Rectal smooth muscle tissue (tissue), 1 donor: ENCODE measurements around the gene THTPA.

Experiments used
- H3K27ac ChIP-seq: one replicate; pipeline ENCODE4 v1.7.0; 2013; ENCODE audit warnings: low read depth, low read length, inconsistent platforms
- H3K27me3 ChIP-seq: one replicate; pipeline ENCODE4 v1.7.0; 2013; ENCODE audit warnings: low read length; ENCODE audit not compliant: control insufficient read depth, insufficient read depth
- H3K36me3 ChIP-seq: one replicate; pipeline ENCODE4 v1.7.0; 2013; ENCODE audit warnings: low read length; ENCODE audit not compliant: control insufficient read depth, insufficient read depth
- H3K4me1 ChIP-seq: one replicate; pipeline ENCODE4 v1.7.0; 2013; ENCODE audit warnings: low read length; ENCODE audit not compliant: control insufficient read depth, insufficient read depth
- H3K4me3 ChIP-seq: one replicate; pipeline ENCODE4 v1.7.0; 2013; ENCODE audit warnings: low read length
- H3K9ac ChIP-seq: one replicate; pipeline ENCODE4 v1.7.0; 2013; ENCODE audit warnings: low read length

Gene THTPA

GRCh38 chr14:23537351-23538049 is 18.6 kb upstream of the THTPA start:
- Histone ChIP-seq H3K27me3 (no peaks in the 10 kb centered on the region), H3K9ac (no peak overlapping the region), H3K27ac (no peak overlapping the region), H3K36me3 (no peaks in the 10 kb centered on the region), H3K4me3 (no peak overlapping the region), H3K4me1 (no peaks in the 10 kb centered on the region)

GRCh38 chr14:23538050-23538718 is 17.9 kb upstream of the THTPA start:
- no peak overlapping the region for H3K4me3 ChIP-seq
- no peak overlapping the region for H3K27ac ChIP-seq
- H3K36me3 ChIP-seq = no peaks in the 10 kb centered on the region
- H3K27me3 ChIP-seq = no peaks in the 10 kb centered on the region
- H3K9ac ChIP-seq = no peak overlapping the region
- no peaks in the 10 kb centered on the region for H3K4me1 ChIP-seq

GRCh38 chr14:23538785-23539184 is 17.3 kb upstream of the THTPA start:
- Histone ChIP-seq H3K27me3 (no peaks in the 10 kb centered on the region), H3K36me3 (no peaks in the 10 kb centered on the region), H3K4me1 (no peaks in the 10 kb centered on the region), H3K4me3 (no peak overlapping the region), H3K27ac (no peak overlapping the region), H3K9ac (no peak overlapping the region)

- H3K27ac ChIP-seq = no peak overlapping the region
- no peak overlapping the region for H3K4me3 ChIP-seq
- H3K9ac ChIP-seq = no peak overlapping the region
- H3K4me1 ChIP-seq = no peaks in the 10 kb centered on the region
- no peaks in the 10 kb centered on the region for H3K36me3 ChIP-seq
- H3K27me3 ChIP-seq = no peaks in the 10 kb centered on the region
These were observed 16.6 kb upstream of the THTPA start for GRCh38 chr14:23539248-23540140.

- no peaks in the 10 kb centered on the region for H3K4me1 ChIP-seq
- no peak overlapping the region for H3K9ac ChIP-seq
- no peak overlapping the region for H3K27ac ChIP-seq
- H3K4me3 ChIP-seq = no peak overlapping the region
- no peaks in the 10 kb centered on the region for H3K36me3 ChIP-seq
- H3K27me3 ChIP-seq = no peaks in the 10 kb centered on the region
These were observed 16.0 kb upstream of the THTPA start for GRCh38 chr14:23540141-23540469.

- Histone ChIP-seq H3K36me3 (no peaks in the 10 kb centered on the region), H3K4me3 (no peak overlapping the region), H3K27ac (no peak overlapping the region), H3K9ac (no peak overlapping the region), H3K27me3 (no peaks in the 10 kb centered on the region), H3K4me1 (no peaks in the 10 kb centered on the region)
These were observed 13.8 kb upstream of the THTPA start for GRCh38 chr14:23542261-23542660.

- no peak overlapping the region for H3K9ac ChIP-seq
- no peaks in the 10 kb centered on the region for H3K36me3 ChIP-seq
These were observed 12.7 kb upstream of the THTPA start for GRCh38 chr14:23543403-23543802.

GRCh38 chr14:23544511-23545447 is 11.3 kb upstream of the THTPA start:
- Histone ChIP-seq H3K27ac (no peak overlapping the region), H3K4me3 (no peak overlapping the region), H3K27me3 (no peaks in the 10 kb centered on the region), H3K4me1 (no peaks in the 10 kb centered on the region), H3K9ac (no peak overlapping the region), H3K36me3 (no peaks in the 10 kb centered on the region)

More at GRCh38 chr14:23543403-23543802, 12.7 kb upstream of the THTPA start:
- Histone ChIP-seq H3K4me1 (no peaks in the 10 kb centered on the region), H3K4me3 (no peak overlapping the region), H3K27me3 (no peaks in the 10 kb centered on the region), H3K27ac (no peak overlapping the region)

- H3K27me3 ChIP-seq = no peaks in the 10 kb centered on the region
- no peaks in the 10 kb centered on the region for H3K36me3 ChIP-seq
- no peak overlapping the region for H3K4me3 ChIP-seq
- no peak overlapping the region for H3K9ac ChIP-seq
- H3K27ac ChIP-seq = no peak overlapping the region
- peaks cover 2% of the 10 kb centered on the region for H3K4me1 ChIP-seq
These were observed 10.2 kb upstream of the THTPA start for GRCh38 chr14:23545740-23546365.

- Histone ChIP-seq H3K4me3 (no peak overlapping the region), H3K27me3 (no peaks in the 10 kb centered on the region), H3K9ac (no peak overlapping the region), H3K4me1 (peaks cover 2% of the 10 kb centered on the region), H3K27ac (no peak overlapping the region), H3K36me3 (no peaks in the 10 kb centered on the region)
These were observed 9.5 kb upstream of the THTPA start for GRCh38 chr14:23546450-23547035.

- Histone ChIP-seq H3K36me3 (no peaks in the 10 kb centered on the region), H3K27ac (no peak overlapping the region), H3K4me3 (no peak overlapping the region), H3K27me3 (no peaks in the 10 kb centered on the region), H3K4me1 (peaks cover 2% of the 10 kb centered on the region), H3K9ac (no peak overlapping the region)
These were observed 8.1 kb upstream of the THTPA start for GRCh38 chr14:23547924-23548323.
